Kidney (tissue), 14 donors: ENCODE measurements around the gene PANX2. TPM values are rescaled to one million over a fixed set of nuclear protein-coding genes. Genes with fewer than 3 reads are reported as not detected.

Experiments used
- DNase-seq, 5 donors: peaks; one replicate each; pipeline ENCODE4 v3.0.0-alpha.2; 2013 to 2020
- FAIRE-seq: peaks from 2 replicates; lab custom pipeline; 2012; peaks lifted over from hg19 to GRCh38; lab: Jason Lieb, UNC
- H3K27ac ChIP-seq, 2 donors: one replicate each; pipeline ENCODE4 v1.7.0; 2013; ENCODE audit warnings: low read depth in 2 of 2, low read length in 2 of 2, inconsistent platforms in 1 of 2
- H3K27me3 ChIP-seq: one replicate; pipeline ENCODE4 v1.7.1; 2013; ENCODE audit warnings: low read length, inconsistent platforms; ENCODE audit not compliant: control insufficient read depth, insufficient read depth
- H3K36me3 ChIP-seq, 3 donors: one replicate each; pipeline versions ENCODE4 v1.7.0 to v1.7.1; 2013; ENCODE audit warnings: low read length in 3 of 3, control low read depth in 1 of 3, inconsistent platforms in 1 of 3; ENCODE audit not compliant: insufficient read depth in 3 of 3, control insufficient read depth in 2 of 3
- H3K4me1 ChIP-seq, 3 donors: one replicate each; pipeline versions ENCODE4 v1.7.0 to v1.7.1; 2013; ENCODE audit warnings: low read length in 3 of 3, inconsistent platforms in 1 of 3, low read depth in 1 of 3; ENCODE audit not compliant: control insufficient read depth in 2 of 3, insufficient read depth in 2 of 3
- H3K4me3 ChIP-seq, 3 donors: one replicate each; pipeline versions ENCODE4 v1.7.0 to v1.8.1; 2013; ENCODE audit warnings: low read length in 3 of 3, control low read depth in 1 of 3, inconsistent platforms in 1 of 3
- H3K9ac ChIP-seq, 3 donors: one replicate each; pipeline versions ENCODE4 v1.7.0 to v1.7.1; 2013; ENCODE audit warnings: low read length in 3 of 3, control low read depth in 1 of 3, inconsistent platforms in 1 of 3
- H3K9me3 ChIP-seq, 3 donors: one replicate each; pipeline versions ENCODE4 v1.7.0 to v1.7.1; 2013; ENCODE audit warnings: low read length in 3 of 3, control low read depth in 1 of 3, inconsistent platforms in 1 of 3; ENCODE audit not compliant: control insufficient read depth in 2 of 3, insufficient read depth in 1 of 3
- intact Hi-C: fragments of 100-400 bp; cut with DNase I; formaldehyde crosslinking; loops from one replicate; pipeline ENCODE4 v1.11.1; 2022
- polyA plus RNA-seq: library from polyadenylated mRNA; stranded (reverse); fragments of 350-450 nt; fragmentation: Illumina TruSeq; extraction: RNeasy Lipid Tissue Mini Kit (QIAGEN cat#74804); gene quantifications from one replicate; pipeline ENCODE4 v1.2.3, GENCODE V29; 2014; ENCODE audit warnings: low read depth, low replicate concordance; ENCODE audit not compliant: insufficient read depth
- total RNA-seq: library from RNA; stranded (reverse); fragmentation: NEBNext Ultra II Directional; extraction: Animal tissue kit (Norgen Biotek cat#: 25700); gene quantifications from one replicate; pipeline ENCODE4 v1.2.1, GENCODE V29; 2021
- TF ChIP-seq, protein P1 (sequence below): IDR thresholded peaks from 3 replicates; pipeline ENCODE4 v1.5.1; 2012; ENCODE audit warnings: mild to moderate bottlenecking, moderate library complexity, borderline replicate concordance; ENCODE audit not compliant: insufficient read depth; ENCODE audit errors: extremely low read depth
- donor health status: control.
- donor health status: control.
- donor health status: control.
- donor health status: control.
- donor health status: control.
- donor health status: DM: yes; HTN: yes; CAD: no.
- donor health status: Normal renal cell carcinoma (clear cell type).

PANX2 gene
- total and polyA plus RNA-seq, 2 donors from 2014 or later, result 1.0 to 4.3 TPM

DNA sequence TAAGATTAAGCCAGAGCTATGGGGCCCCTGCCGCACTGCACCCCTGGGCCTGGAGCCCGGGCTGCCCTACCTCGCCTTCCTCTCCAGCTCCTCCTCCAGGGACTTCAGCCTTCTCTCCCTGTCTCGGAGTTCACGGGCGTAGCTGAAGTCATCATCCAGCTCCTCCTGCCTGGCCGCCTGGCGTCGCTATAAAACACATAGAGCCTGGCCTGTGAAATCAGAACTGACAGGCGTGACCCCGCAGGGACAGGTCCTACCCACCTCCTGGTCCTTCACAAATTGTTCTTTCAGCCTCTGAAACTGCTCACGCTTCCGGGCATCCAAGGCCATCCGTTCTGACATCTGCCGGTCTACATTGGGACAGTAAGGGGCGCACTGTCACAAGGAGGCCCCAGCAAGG, 53.5 kb downstream of the PANX2 start:
- intact Hi-C loops, result no loop called here
- DNase-seq, result no peak
- H3K9ac ChIP-seq, result no peak overlapping the region
- H3K9me3 ChIP-seq, result no peaks in the 10 kb centered on the region
- no peaks in the 10 kb centered on the region for H3K27me3 ChIP-seq
- FAIRE-seq, result no peak
- peaks cover 0 to 2% (median 0%) of the 10 kb centered on the region in 3 donors for H3K4me1 ChIP-seq
- TF ChIP-seq, protein P1, sequence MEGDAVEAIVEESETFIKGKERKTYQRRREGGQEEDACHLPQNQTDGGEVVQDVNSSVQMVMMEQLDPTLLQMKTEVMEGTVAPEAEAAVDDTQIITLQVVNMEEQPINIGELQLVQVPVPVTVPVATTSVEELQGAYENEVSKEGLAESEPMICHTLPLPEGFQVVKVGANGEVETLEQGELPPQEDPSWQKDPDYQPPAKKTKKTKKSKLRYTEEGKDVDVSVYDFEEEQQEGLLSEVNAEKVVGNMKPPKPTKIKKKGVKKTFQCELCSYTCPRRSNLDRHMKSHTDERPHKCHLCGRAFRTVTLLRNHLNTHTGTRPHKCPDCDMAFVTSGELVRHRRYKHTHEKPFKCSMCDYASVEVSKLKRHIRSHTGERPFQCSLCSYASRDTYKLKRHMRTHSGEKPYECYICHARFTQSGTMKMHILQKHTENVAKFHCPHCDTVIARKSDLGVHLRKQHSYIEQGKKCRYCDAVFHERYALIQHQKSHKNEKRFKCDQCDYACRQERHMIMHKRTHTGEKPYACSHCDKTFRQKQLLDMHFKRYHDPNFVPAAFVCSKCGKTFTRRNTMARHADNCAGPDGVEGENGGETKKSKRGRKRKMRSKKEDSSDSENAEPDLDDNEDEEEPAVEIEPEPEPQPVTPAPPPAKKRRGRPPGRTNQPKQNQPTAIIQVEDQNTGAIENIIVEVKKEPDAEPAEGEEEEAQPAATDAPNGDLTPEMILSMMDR, result no peak
- H3K4me3 ChIP-seq, result no peak overlapping the region
- no peak overlapping the region for H3K27ac ChIP-seq
- peaks cover 2 to 36% (median 27%) of the 10 kb centered on the region in 3 donors for H3K36me3 ChIP-seq

DNA sequence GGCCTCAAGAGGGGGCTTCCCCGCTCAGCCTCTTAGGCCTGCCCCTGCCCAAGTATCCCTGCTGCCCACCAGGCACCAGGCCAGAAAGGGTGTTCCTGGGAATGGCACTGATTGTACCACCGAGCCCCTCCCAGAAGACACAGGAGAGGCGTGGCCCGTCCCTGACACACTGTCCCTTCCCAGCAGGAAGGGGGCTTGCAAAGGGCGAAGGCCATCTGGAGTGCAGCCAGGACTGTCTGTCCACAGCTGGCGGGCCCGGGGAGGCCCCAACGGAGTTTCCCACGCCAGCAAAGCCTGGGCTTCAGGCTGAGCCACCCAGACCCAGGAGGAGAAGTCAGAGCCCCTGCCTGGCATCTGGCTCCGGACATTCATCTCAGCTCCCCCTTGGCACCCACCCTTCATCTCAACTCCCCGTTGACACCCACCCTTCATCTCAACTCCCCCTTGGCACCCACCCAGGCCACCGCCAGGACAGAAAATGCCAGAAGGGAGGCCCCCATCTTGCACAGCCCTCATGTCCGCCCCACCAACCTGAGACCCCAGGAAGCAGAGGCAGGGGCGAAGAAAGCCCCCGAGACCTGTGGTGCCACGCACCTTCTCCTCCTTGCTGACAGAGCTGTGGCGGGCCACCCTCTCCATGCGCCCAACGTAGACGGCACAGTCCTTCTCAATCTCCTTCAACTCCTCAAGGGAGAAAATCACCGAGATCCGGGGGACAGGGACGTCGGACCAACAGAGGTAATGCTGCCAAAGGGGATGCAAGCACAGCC, 54.9 kb downstream of the PANX2 start:
- FAIRE-seq, result no peak
- intact Hi-C loops, result no loop called here

DNA sequence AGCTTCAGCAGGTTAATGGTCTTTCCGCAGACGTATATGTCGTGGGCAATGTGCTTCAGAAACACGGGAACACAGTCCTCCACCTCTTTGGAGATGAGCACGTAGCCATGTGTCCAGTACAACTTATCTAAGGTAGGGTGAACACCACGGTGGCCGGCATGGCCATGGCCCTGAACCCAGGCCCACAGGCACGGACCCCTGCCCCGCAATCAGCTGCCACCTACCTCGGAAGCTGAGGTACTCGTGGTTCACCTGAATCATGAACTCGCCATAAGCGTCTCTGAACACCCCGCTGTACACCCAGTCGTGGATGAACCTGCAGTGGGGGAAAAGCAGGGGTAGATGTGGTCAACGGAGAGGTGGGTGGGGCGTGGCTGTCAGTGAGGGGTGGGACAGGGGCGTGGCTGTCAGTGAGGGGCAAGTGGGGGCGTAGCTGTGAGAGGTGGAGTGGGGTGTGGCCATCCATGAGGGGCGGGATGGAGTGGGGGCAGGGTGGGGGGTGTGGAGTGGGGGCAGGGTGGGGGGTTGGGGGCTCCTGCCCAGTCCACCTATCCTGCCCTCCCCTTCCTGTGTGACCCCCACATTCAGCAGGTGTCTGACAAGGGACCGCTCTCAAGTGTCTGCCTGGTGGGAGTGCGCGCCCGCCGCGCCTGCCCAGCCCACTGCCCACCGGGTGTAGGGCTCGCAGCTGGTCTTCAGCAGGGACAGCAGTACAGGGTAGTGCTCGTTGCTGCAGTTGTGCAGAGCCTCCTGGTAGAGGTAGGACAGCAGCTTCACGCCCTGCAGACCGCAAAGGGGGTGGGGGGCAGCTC, 55.7 kb downstream of the PANX2 start:
- Histone ChIP-seq H3K27me3 (no peaks in the 10 kb centered on the region), H3K36me3 (peaks cover 0 to 30% (median 22%) of the 10 kb centered on the region in 3 donors), H3K4me3 (no peak overlapping the region), H3K9me3 (no peaks in the 10 kb centered on the region), H3K4me1 (no peaks in the 10 kb centered on the region), H3K27ac (no peak overlapping the region), H3K9ac (no peak overlapping the region)
- TF ChIP-seq, protein P1, result no peak
- intact Hi-C loops, result no loop called here
- FAIRE-seq (no peak), DNase-seq (no peak)

More for the DNA sequence above, 54.9 kb downstream of the PANX2 start:
- DNase-seq, result no peak
- Histone ChIP-seq H3K4me1 (no peaks in the 10 kb centered on the region), H3K27ac (no peak overlapping the region), H3K36me3 (peaks cover 2 to 36% (median 28%) of the 10 kb centered on the region in 3 donors), H3K9me3 (no peaks in the 10 kb centered on the region), H3K4me3 (no peak overlapping the region), H3K27me3 (no peaks in the 10 kb centered on the region), H3K9ac (no peak overlapping the region)
- TF ChIP-seq, protein P1, result no peak
